GM21576 (cell line): ENCODE data around the gene TM2D3.

Experiments
- ATAC-seq: cut with Tn5 transposase; IDR thresholded peaks from one replicate; pipeline ENCODE4 v1.9.1; 2021; ENCODE audit warnings: mild to moderate bottlenecking, moderate library complexity; ENCODE audit not compliant: unreplicated experiment

TM2D3 gene

GRCh38 chr15:101609742-101610610, 42.2 kb downstream of the TM2D3 start:
- no peak for ATAC-seq

GRCh38 chr15:101608201-101608600, 44.0 kb downstream of the TM2D3 start:
- ATAC-seq: no peak

- no peak for ATAC-seq
Observed at GRCh38 chr15:101607108-101607507, 45.1 kb downstream of the TM2D3 start.

GRCh38 chr15:101604124-101604874, 47.9 kb downstream of the TM2D3 start:
- no peak for ATAC-seq

GRCh38 chr15:101602801-101603200, 49.4 kb downstream of the TM2D3 start:
- ATAC-seq: no peak

GRCh38 chr15:101600035-101600434, 52.1 kb downstream of the TM2D3 start:
- ATAC-seq: no peak

- ATAC-seq: no peak
Observed at GRCh38 chr15:101599091-101599490, 53.1 kb downstream of the TM2D3 start.

GRCh38 chr15:101597360-101597928, 54.7 kb downstream of the TM2D3 start:
- ATAC-seq: no peak

GRCh38 chr15:101596633-101597032, 55.5 kb downstream of the TM2D3 start:
- no peak for ATAC-seq
